PC-3 (cell line): ENCODE results near the gene POLR1C. TPM values are rescaled to one million over a fixed set of nuclear protein-coding genes. Genes with fewer than 3 reads are reported as not detected.

Experiments
- ATAC-seq: fragments of 200-7000 bp; cut with Tn5 transposase; 2 replicates; pipeline ENCODE4 v1.9.1; 2020; ENCODE audit warnings: mild to moderate bottlenecking, moderate library complexity
- BruUV-seq: library from RNA; stranded (reverse); fragments of 400-500 nt; replicated peaks from 2 replicates; lab custom pipeline; 2021; lab: Mats Ljungman, UMichigan
- CTCF ChIA-PET: fragments of 300-600 bp; sonication (Branson Sonifier 250); formaldehyde crosslinking; loops from one replicate; lab custom pipeline; 2022; ENCODE audit warnings: antibody characterized with exemption; lab: Charles Lee
- POLR2A ChIA-PET: fragments of 300-600 bp; sonication (Branson Sonifier 250); formaldehyde crosslinking; loops from one replicate; lab custom pipeline; 2022; ENCODE audit warnings: antibody characterized with exemption; ENCODE audit not compliant: unreplicated experiment; lab: Charles Lee
- DNase-seq: peaks from one replicate; pipeline ENCODE4 v3.0.0-alpha.2; 2015
- H2AFZ ChIP-seq: fragments of 300-600 bp; sonication (generic); 2 replicates; pipeline ENCODE4 v1.6.0; 2016; ENCODE audit warnings: antibody characterized with exemption, low read length
- H3F3A ChIP-seq: fragments of 300-600 bp; sonication (generic); one replicate; pipeline ENCODE4 v1.6.0; 2017; ENCODE audit warnings: antibody characterized with exemption, low read length, control low read depth, mild to moderate bottlenecking; ENCODE audit not compliant: unreplicated experiment
- H3K27ac ChIP-seq: fragments of 300-600 bp; sonication (generic); 2 replicates; pipeline ENCODE4 v1.5.1; 2016; ENCODE audit warnings: mild to moderate bottlenecking, low read length
- H3K27me3 ChIP-seq: fragments of 300-600 bp; sonication (generic); 2 replicates; pipeline ENCODE4 v1.6.1; 2016; ENCODE audit warnings: low read length, mixed read lengths
- H3K36me3 ChIP-seq: fragments of 300-600 bp; sonication (generic); 2 replicates; pipeline ENCODE4 v1.6.1; 2016; ENCODE audit warnings: low read depth, mixed run types, low read length, mixed read lengths
- H3K4me1 ChIP-seq: fragments of 300-600 bp; sonication (generic); 2 replicates; pipeline ENCODE4 v1.5.1; 2016; ENCODE audit warnings: low read length; ENCODE audit not compliant: insufficient read depth
- H3K4me2 ChIP-seq: fragments of 300-600 bp; sonication (generic); 2 replicates; pipeline ENCODE4 v1.6.0; 2016; ENCODE audit warnings: low read length
- H3K4me3 ChIP-seq: fragments of 300-600 bp; sonication (generic); 2 replicates; pipeline ENCODE4 v1.5.1; 2016; ENCODE audit warnings: mild to moderate bottlenecking, low read length, mixed read lengths
- H3K79me2 ChIP-seq: fragments of 300-600 bp; sonication (generic); 2 replicates; pipeline ENCODE4 v1.6.1; 2017; ENCODE audit warnings: low read length, mixed read lengths
- H3K9ac ChIP-seq: fragments of 300-600 bp; sonication (generic); 2 replicates; pipeline ENCODE4 v1.6.0; 2016; ENCODE audit warnings: mild to moderate bottlenecking, low read length
- H3K9me2 ChIP-seq: fragments of 300-600 bp; sonication (generic); replicated peaks from 2 replicates; pipeline ENCODE4 v1.6.1; 2016; ENCODE audit warnings: mixed run types, low read length, mixed read lengths
- H3K9me3 ChIP-seq: fragments of 300-600 bp; sonication (generic); 2 replicates; pipeline ENCODE4 v1.6.1; 2016; ENCODE audit warnings: low read length, mixed read lengths
- H4K20me1 ChIP-seq: fragments of 300-600 bp; sonication (generic); 2 replicates; pipeline ENCODE4 v1.6.1; 2016; ENCODE audit warnings: low read length, mixed read lengths
- EZH2 ChIP-seq: fragments of 300-600 bp; sonication (generic); IDR thresholded peaks from one replicate; pipeline ENCODE4 v1.6.1; 2017; ENCODE audit warnings: antibody characterized with exemption, mild to moderate bottlenecking, low read length; ENCODE audit not compliant: unreplicated experiment
- EZH2phosphoT487 ChIP-seq: fragments of 300-600 bp; sonication (generic); IDR thresholded peaks from 2 replicates; pipeline ENCODE4 v1.6.1; 2018; ENCODE audit warnings: mild to moderate bottlenecking, antibody characterized with exemption, low read length, borderline replicate concordance
- intact Hi-C: fragments of 100-400 bp; cut with micrococcal nuclease; formaldehyde crosslinking; loops from 2 replicates; pipeline ENCODE4 v1.9.0; 2023
- total RNA-seq: library from RNA; depleted of rRNA; stranded (reverse); fragments of >200 nt; gene quantifications from 2 replicates; pipeline ENCODE4 v1.2.3, GENCODE V29; 2014
- TF ChIP-seq, protein P1 (sequence below): fragments of 300-600 bp; sonication (generic); conservative IDR thresholded peaks from 2 replicates; pipeline ENCODE4 v1.5.1; 2017; ENCODE audit warnings: antibody characterized with exemption, low read depth, mild to moderate bottlenecking, low read length

POLR1C gene
- total RNA-seq, 1 experiment from 2014 or later, result 61.4 TPM

GRCh38 chr6:43481075-43481474 is 35.8 kb upstream of the POLR1C start:
- no peak overlapping the region for H3K9ac ChIP-seq
- H3K9me3 ChIP-seq, result no peaks in the 10 kb centered on the region
- BruUV-seq, result TSS peak; percentile 86
- H3K79me2 ChIP-seq, result peaks cover 74% of the 10 kb centered on the region
- peaks cover 44% of the 10 kb centered on the region for H3K4me1 ChIP-seq
- H3K27ac ChIP-seq, result peak overlapping the region; percentile 33
- H2AFZ ChIP-seq, result no peak overlapping the region
- H3K4me3 ChIP-seq, result no peak overlapping the region
- TF ChIP-seq EZH2, result no peak
- TF ChIP-seq, protein P1, sequence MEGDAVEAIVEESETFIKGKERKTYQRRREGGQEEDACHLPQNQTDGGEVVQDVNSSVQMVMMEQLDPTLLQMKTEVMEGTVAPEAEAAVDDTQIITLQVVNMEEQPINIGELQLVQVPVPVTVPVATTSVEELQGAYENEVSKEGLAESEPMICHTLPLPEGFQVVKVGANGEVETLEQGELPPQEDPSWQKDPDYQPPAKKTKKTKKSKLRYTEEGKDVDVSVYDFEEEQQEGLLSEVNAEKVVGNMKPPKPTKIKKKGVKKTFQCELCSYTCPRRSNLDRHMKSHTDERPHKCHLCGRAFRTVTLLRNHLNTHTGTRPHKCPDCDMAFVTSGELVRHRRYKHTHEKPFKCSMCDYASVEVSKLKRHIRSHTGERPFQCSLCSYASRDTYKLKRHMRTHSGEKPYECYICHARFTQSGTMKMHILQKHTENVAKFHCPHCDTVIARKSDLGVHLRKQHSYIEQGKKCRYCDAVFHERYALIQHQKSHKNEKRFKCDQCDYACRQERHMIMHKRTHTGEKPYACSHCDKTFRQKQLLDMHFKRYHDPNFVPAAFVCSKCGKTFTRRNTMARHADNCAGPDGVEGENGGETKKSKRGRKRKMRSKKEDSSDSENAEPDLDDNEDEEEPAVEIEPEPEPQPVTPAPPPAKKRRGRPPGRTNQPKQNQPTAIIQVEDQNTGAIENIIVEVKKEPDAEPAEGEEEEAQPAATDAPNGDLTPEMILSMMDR, result no peak
- no peak for TF ChIP-seq EZH2phosphoT487
- ChIA-PET CTCF (no interaction called here), POLR2A (no interaction called here)
- H3K4me2 ChIP-seq, result peak overlapping the region; percentile 68
- H4K20me1 ChIP-seq, result no peaks in the 10 kb centered on the region
- peak; percentile 29; the same call in 1 of the 2 replicates for ATAC-seq
- H3K36me3 ChIP-seq, result no peaks in the 10 kb centered on the region
- no peaks in the 10 kb centered on the region for H3K27me3 ChIP-seq
- no peaks in the 10 kb centered on the region for H3F3A ChIP-seq
- no peaks in the 10 kb centered on the region for H3K9me2 ChIP-seq
- intact Hi-C loops, result no loop called here
- DNase-seq, result peak; percentile 54

DNA sequence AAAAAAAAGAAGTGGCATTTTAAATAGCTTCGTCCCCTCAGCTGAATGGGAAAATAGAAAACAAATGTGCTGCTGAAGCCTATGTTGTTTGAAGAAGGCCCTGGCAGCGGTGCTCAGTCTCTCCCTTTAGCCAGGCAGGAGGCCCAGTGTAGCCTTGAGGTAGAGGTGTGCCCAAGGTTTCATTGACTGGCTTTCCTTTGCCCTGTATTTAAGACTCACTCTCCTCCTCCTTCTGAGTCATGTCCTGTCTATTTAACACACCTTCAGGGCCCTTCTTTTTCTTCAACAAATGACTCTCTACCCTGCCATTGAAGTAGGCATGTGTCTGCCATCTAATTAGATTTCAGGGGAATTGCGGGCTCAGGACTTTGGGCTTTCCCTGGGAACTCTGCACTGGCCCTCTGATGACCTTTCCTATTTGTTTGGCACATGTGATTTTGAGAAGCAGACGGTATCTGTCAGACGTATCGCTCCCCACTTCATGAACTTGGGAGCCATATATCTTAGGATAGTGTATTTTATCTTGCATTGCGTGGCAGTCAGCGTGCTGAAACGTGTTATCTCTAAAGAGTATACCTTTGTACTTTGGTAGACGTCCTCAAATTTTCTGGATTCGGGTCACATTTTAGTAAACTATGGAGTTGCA is 35.2 kb upstream of the POLR1C start:
- ATAC-seq (peak; percentile 89), DNase-seq (peak; percentile 88)
- BruUV-seq, result no TSS peak
- ChIA-PET POLR2A (no interaction called here), CTCF (no interaction called here)
- TF ChIP-seq EZH2 (no peak), EZH2phosphoT487 (no peak)
- TF ChIP-seq, protein P1, result no peak
- H3K9me2 ChIP-seq, result no peaks in the 10 kb centered on the region
- H3K79me2 ChIP-seq, result peaks cover 76% of the 10 kb centered on the region
- no peaks in the 10 kb centered on the region for H3K27me3 ChIP-seq
- peak overlapping the region; percentile 68 for H3K4me2 ChIP-seq
- H3K9me3 ChIP-seq, result no peaks in the 10 kb centered on the region
- H4K20me1 ChIP-seq, result no peaks in the 10 kb centered on the region
- peaks cover 43% of the 10 kb centered on the region for H3K4me1 ChIP-seq
- H3K4me3 ChIP-seq, result no peak overlapping the region
- H3F3A ChIP-seq, result no peaks in the 10 kb centered on the region
- H2AFZ ChIP-seq, result no peak overlapping the region
- H3K36me3 ChIP-seq, result no peaks in the 10 kb centered on the region
- intact Hi-C loops, result no loop called here
- H3K9ac ChIP-seq, result no peak overlapping the region
- peak overlapping the region; percentile 33 for H3K27ac ChIP-seq

- POLR2A ChIA-PET, result no interaction called here
- Histone ChIP-seq H3K79me2 (peaks cover 58% of the 10 kb centered on the region), H3K36me3 (no peaks in the 10 kb centered on the region), H3K9ac (no peak overlapping the region), H3K27me3 (no peaks in the 10 kb centered on the region), H3K4me1 (no peaks in the 10 kb centered on the region), H3K27ac (no peak overlapping the region), H3K9me2 (no peaks in the 10 kb centered on the region), H3F3A (no peaks in the 10 kb centered on the region), H3K9me3 (no peaks in the 10 kb centered on the region), H4K20me1 (peaks cover 6% of the 10 kb centered on the region; the same call in 1 of the 2 replicates), H3K4me2 (no peak overlapping the region), H2AFZ (no peak overlapping the region), H3K4me3 (no peak overlapping the region)
- no TSS peak for BruUV-seq
- intact Hi-C loops, result no loop called here
- TF ChIP-seq, protein P1, result no peak
- TF ChIP-seq EZH2phosphoT487 (no peak), EZH2 (no peak)
- DNase-seq, result peak; percentile 31
- ATAC-seq, result peak; percentile 41; the same call in 1 of the 2 replicates
- CTCF ChIA-PET, result no interaction called here
These were observed 28.1 kb upstream of the POLR1C start for GRCh38 chr6:43488667-43489276.
